Left ventricle myocardium inferior (tissue), 1 donor: Measurements from ENCODE around the gene OSTM1. TPM values are rescaled to one million over a fixed set of nuclear protein-coding genes. Genes with fewer than 3 reads are reported as not detected.

Experiments
- DNase-seq: peaks from one replicate; pipeline ENCODE4 v3.0.0-alpha.2; 2020
- H3K27ac ChIP-seq: fragments of 200-600 bp; replicated peaks from 2 replicates; pipeline ENCODE4 v1.8.0; 2021
- H3K27me3 ChIP-seq: fragments of 200-600 bp; 2 replicates; pipeline ENCODE4 v1.8.0; 2021; ENCODE audit warnings: low read depth
- H3K36me3 ChIP-seq: fragments of 200-600 bp; 2 replicates; pipeline ENCODE4 v1.8.0; 2021
- H3K4me1 ChIP-seq: fragments of 200-600 bp; 2 replicates; pipeline ENCODE4 v1.8.0; 2021
- H3K4me3 ChIP-seq: fragments of 200-600 bp; 2 replicates; pipeline ENCODE4 v1.8.0; 2021; ENCODE audit warnings: mild to moderate bottlenecking, moderate library complexity
- H3K9me3 ChIP-seq: fragments of 200-600 bp; replicated peaks from 2 replicates; pipeline ENCODE4 v1.8.0; 2021
- CTCF ChIP-seq: fragments of 200-600 bp; IDR thresholded peaks from 2 replicates; pipeline ENCODE4 v1.8.0; 2021; ENCODE audit warnings: antibody characterized with exemption, mild to moderate bottlenecking, borderline replicate concordance
- intact Hi-C: fragments of 100-400 bp; cut with micrococcal nuclease; formaldehyde crosslinking; loops from one replicate; pipeline ENCODE4 v1.11.0; 2022
- total RNA-seq: library from RNA; stranded (reverse); fragmentation: NEBNext Ultra II Directional; extraction: Animal tissue kit (Norgen Biotek cat#: 25700); gene quantifications from one replicate; pipeline ENCODE4 v1.2.1, GENCODE V29; 2021
- donor health status: DM: no; HTN: yes; CAD: no; lungs with severe emphysema.

Gene OSTM1
- total RNA-seq, 1 donor from 2014 or later: 40.7 TPM

- DNase-seq: no peak
- H3K27ac ChIP-seq: no peak overlapping the region
- H3K9me3 ChIP-seq: no peaks in the 10 kb centered on the region
- intact Hi-C loops: no loop called here
- no peak for TF ChIP-seq CTCF
- H3K27me3 ChIP-seq: peaks cover 3% of the 10 kb centered on the region
- no peaks in the 10 kb centered on the region for H3K4me1 ChIP-seq
- no peak overlapping the region for H3K4me3 ChIP-seq
- H3K36me3 ChIP-seq: no peaks in the 10 kb centered on the region
These were observed 75.2 kb downstream of the OSTM1 start for GRCh38 chr6:107999341-107999740.

- H3K4me1 ChIP-seq: no peaks in the 10 kb centered on the region
- no peaks in the 10 kb centered on the region for H3K36me3 ChIP-seq
- no peak for TF ChIP-seq CTCF
- H3K4me3 ChIP-seq: no peak overlapping the region
- H3K27ac ChIP-seq: no peak overlapping the region
- intact Hi-C loops: no loop called here
- no peaks in the 10 kb centered on the region for H3K27me3 ChIP-seq
- no peaks in the 10 kb centered on the region for H3K9me3 ChIP-seq
- DNase-seq: no peak
These were observed 82.6 kb downstream of the OSTM1 start for GRCh38 chr6:107991772-107992550.

Other genes starting within 250 kb of the OSTM1 start
- gene SEC63, start 116.5 kb downstream of the OSTM1 start, total RNA-seq: 55.0 TPM
- gene NR2E1, start 91.3 kb upstream of the OSTM1 start, total RNA-seq: not detected
- 245 TPM for gene SNX3, start 186.3 kb upstream of the OSTM1 start, total RNA-seq
- gene AFG1L, start 220.3 kb upstream of the OSTM1 start, total RNA-seq: 13.3 TPM